T-helper 1 cell treated with Interleukin-12 subunit alpha and Interleukin-12 subunit beta and Interleukin-4 antibody, amounts not matched to agents 30 ng/mL and 1 ng/mL, for 36 hours (primary cell): ENCODE measurements around the gene HECW1. TPM values are rescaled to one million over a fixed set of nuclear protein-coding genes. Genes with fewer than 3 reads are reported as not detected.
"Not testable (repeated sequence)": the region's sequence is repeated elsewhere in the genome, so short reads cannot be mapped to it uniquely, and the experiment has no call there.

ENCODE experiments used
- intact Hi-C: fragments of 100-400 bp; cut with micrococcal nuclease; formaldehyde crosslinking; loops from one replicate; pipeline ENCODE4 v1.15.1; 2024
- total RNA-seq: library from RNA; stranded (reverse); gene quantifications from 2 replicates; pipeline ENCODE4 v1.2.3, GENCODE V29; 2022

HECW1 gene
- total RNA-seq, 1 donor from 2014 or later = not detected

DNA sequence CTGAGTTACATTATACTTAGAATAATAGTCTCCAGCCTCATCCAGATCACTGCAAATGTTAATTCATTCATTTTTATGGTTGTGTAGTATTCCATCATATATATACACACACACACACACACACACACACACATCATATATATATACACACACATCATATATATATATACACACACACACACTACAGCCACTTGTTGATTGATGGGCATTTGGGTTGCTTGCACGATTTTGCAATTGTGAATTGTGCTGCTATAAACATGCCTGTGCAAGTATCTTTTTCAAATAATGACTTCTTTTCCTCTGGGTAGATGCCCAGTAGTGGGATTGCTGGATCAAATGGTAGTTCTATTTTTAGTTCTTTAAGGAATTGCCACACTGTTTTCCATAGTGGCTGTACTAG lies 233.2 kb downstream of the HECW1 start:
- intact Hi-C loops = not testable (repeated sequence)

GRCh38 chr7:43351683-43352082 lies 239.2 kb downstream of the HECW1 start:
- intact Hi-C loops = no loop called here

GRCh38 chr7:43353902-43354301 lies 241.5 kb downstream of the HECW1 start:
- intact Hi-C loops = no loop called here

GRCh38 chr7:43362652-43363034 lies 250.2 kb downstream of the HECW1 start:
- intact Hi-C loops = no loop called here

GRCh38 chr7:43363035-43363791 lies 250.8 kb downstream of the HECW1 start:
- intact Hi-C loops = no loop called here

DNA sequence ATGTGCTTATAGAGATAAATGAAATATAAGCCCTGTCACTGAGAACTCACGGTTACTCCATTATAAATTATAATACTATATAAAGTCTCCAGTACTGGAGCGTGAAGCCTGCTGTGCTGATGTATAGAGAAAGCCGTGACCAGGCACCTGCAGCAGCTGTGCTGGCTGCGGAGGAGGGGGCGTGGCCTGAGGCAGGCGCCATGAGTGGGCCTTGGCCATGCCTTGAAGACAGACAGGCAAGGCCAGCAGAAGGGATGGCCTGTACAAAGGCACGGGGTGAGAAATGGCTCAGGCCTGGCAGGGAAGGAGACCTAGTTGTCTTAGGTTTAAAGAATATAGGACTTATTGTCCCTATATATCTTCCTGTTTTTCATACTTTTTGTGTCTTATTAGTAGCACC lies 251.9 kb downstream of the HECW1 start:
- intact Hi-C loops = no loop called here

DNA sequence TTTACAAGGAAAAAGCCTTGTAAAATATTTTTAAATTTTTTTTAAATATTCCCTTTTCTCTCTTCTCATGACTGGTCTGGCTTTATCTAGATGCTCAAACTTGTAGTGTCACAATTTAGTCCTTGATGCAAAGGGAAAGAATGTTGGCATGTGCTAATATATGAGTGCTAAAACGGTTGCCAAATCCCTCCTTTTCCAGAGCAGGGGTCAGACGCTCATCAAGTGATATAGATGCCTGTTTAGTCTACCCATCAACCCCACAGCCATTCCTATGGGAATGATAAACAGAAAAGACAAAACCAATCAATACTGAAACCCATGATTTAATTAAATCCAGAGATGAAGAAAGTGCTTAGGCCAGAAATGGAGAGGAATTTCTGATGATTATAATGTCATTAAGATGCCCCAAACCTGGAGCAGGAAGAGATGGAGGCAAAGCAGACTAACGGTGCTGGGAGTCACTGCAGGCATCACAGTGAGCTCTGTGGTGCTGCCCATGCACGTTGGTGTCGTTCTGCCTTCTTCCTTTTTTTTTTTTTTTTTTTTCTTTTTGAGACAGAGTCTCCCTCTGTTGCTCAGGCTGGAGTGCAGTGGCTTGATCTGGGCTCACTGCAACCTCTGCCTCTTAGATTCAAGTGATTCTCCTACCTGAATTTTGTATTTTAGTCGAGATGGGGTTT lies 260.4 kb downstream of the HECW1 start:
- intact Hi-C loops = no loop called here

DNA sequence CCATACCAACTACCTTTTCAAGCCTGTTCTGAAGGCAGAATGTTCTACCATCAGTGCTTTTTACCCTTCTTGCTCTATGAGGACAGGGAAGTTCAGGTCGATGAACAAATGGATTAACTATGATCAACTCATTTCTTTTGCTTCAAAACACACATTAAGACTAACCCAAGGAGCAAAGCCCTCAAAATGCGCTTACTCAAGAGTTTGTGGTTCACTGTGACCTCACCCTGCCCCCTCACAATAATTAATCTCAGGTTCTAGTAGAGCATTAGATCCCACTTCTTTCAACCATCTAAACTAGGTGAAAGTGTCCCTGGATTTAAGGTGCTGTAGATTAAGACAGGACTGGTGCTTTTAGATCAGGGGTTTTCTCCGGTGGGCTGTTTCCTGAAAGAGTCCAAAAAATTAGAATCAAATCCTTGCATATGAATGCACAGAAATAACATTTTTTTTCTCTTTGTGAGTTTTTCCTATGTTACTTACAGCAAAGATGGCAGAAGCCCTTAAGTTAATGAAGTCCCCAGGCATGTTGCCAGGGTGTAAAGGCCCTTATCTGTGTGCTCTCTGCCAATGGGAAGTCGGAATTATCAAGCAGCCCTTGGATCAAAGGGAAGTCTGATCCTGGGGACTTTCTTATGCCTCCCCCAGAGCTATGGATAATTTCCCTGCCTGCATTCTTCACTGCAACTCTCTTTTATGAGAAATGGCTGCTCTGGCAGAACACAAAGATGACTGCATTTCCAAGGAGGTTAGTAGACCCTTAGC lies 264.9 kb downstream of the HECW1 start:
- intact Hi-C loops = no loop called here

GRCh38 chr7:43379210-43379609 lies 266.8 kb downstream of the HECW1 start:
- intact Hi-C loops = no loop called here

GRCh38 chr7:43384616-43385308 lies 272.3 kb downstream of the HECW1 start:
- intact Hi-C loops = no loop called here

DNA sequence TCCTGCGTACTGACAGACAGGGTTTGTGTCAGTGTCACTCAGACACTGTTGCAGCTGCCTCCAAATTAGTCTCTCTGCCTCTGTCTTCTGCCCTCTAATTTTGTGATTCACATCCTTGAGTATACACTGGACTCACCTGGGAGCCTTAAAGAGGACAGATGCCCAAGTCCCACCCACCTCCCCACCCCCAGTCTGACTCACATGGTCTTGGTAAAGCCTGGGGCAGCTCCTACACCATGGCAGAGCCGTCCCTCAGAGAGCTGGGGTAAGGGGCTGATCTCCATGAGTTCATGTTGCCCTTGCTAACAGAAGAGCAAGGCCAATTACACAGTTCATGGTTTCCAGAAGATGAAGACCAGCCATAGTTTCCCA lies 272.8 kb downstream of the HECW1 start:
- intact Hi-C loops = no loop called here

GRCh38 chr7:43385856-43386255 lies 273.4 kb downstream of the HECW1 start:
- intact Hi-C loops = no loop called here

DNA sequence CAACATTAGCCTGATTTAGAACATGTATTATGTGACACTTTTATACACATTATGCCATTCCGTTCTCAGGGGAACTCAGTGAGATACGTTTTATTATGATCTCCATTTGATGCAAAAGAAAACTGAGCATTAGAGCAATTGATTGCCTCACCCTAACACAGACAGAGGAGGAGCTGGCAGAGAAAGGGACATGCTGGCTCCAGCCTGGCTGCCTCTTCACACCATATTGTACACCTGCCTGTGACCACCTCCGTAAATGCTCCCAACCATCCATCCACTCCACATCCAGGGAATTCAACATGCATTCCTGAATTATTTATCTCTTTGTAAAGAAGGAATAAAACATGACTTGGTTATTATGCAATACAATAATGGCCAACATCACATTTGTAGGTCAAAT lies 275.5 kb downstream of the HECW1 start:
- intact Hi-C loops = no loop called here

- intact Hi-C loops = no loop called here
Measured at GRCh38 chr7:43390576-43390975, 278.1 kb downstream of the HECW1 start.

DNA sequence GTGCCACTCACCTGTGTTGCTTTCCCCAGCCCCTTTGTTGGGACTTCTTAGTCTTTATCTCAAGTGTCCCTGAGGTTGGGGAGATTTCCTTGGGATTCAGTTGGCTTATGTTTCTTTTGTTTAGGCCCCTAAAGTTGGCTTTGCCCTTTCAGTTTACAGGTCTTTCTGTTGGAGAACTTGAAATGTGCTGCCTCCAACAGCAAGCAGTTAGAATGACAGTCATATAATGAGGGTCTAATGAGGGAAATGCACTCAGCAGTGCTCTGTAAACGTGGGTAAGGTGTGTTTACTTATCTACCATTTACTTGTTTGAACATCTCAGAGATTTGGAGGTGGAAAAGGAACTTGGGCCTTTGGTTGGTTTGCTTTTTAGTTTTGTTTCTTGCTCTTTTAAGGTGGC lies 279.1 kb downstream of the HECW1 start:
- intact Hi-C loops = no loop called here

DNA sequence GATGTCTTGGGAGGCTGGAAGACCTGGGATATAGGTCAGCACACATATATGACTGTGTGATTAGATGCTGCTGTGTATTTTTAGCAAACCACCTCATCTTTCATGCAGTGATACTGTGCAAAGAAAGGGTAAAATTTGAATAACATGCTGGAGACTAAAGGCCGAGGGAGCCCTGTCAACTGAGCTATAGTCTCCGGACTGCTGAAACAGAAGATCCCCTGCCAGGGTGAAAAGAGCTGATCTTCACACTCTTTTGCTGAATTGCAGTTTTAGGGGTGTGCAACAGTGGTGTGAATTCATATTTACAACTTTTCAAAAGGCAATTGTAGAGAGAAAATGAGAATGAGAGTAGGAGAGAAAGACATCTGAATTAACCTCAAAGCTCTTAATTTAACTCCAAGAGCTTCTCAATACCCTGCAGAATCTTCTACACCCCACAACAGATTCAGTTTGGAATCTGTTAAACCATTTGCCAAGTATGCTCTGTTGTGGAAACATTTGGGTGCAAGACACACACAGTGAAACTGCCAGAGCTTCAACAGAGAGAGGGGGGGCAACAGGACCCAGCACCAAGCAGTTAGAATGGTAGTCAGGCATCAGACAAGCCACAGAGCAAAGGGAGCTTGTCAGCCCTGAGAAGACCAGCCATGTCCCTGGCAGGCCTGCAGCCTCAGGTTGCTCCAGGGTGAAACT lies 280.3 kb downstream of the HECW1 start:
- intact Hi-C loops = no loop called here

DNA sequence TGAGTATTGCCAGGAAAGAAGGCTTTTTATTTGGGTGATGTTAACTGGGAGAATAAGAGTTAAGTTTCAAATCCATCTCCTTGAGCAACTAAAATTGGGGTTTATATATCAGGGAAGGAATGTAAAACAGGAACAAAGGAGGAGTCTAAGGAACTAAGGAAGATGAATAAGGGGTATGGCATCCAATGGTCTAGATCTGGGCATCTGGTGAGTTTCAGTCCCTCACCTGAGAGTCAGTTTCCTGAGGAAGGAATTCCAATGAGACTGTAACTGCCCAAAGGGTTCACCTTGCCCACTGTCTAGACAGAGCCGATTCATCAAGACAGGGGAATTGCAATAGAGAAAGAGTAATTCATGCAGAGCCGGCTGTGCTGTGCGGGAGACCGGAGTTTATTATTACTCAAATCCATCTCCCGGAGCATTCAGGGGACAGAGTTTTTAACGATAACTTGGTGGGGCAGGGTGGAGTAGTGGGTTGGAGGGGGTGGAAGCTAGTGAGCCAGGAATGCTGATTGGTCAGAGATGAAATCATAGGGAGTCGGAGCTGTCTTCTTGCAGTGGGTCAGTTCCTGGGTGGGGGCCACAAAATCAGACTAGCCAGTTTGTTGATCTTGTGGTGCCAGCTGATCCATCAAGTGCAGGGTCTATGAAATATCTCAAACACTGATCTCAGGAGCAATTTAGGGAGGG lies 282.1 kb downstream of the HECW1 start:
- intact Hi-C loops = no loop called here

- intact Hi-C loops = no loop called here
Measured at GRCh38 chr7:43395351-43395750, 282.9 kb downstream of the HECW1 start.

GRCh38 chr7:43396187-43396740 lies 283.8 kb downstream of the HECW1 start:
- intact Hi-C loops = no loop called here

DNA sequence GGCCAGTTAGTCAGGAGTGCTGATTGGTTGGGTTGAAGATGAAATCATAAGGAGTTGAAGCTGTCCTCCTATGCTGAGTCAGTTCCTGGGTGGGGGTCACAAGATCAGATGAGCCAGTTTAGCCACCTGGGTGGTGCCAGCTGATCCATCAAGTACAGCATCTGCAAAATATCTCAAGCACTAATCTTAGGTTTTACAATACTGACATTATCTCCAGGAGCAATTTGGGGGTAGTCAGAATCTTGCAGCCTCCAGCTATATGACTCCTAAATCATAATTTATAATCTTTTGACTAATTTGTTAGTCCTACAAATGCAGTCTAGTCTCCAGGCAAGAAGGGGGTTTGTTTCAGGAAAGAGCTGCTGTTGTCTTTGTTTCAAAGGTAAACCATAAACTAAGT lies 286.4 kb downstream of the HECW1 start:
- intact Hi-C loops = no loop called here
